ENCODE results near the gene SORL1. TPM values are rescaled to one million over a fixed set of nuclear protein-coding genes. Genes with fewer than 3 reads are reported as not detected.

Gene SORL1
- total RNA-seq, 1 experiment from 2014 or later: 68.3 TPM

GRCh38 chr11:121487191-121487590 is 35.1 kb downstream of the SORL1 start:
- Histone ChIP-seq H3K9ac (ENCODE audit: extremely low read depth, insufficient read length, low read length) (no peak overlapping the region), H2BK12ac (ENCODE audit: insufficient read length, low read depth, low read length) (no peak overlapping the region), H4K20me1 (ENCODE audit: control insufficient read depth, insufficient read depth, insufficient read length) (no peaks in the 10 kb centered on the region), H3K27me3 (ENCODE audit: insufficient read depth, low read length) (no peaks in the 10 kb centered on the region), H3K27ac (ENCODE audit: insufficient read length, low read depth, low read length) (no peak overlapping the region), H3K79me2 (ENCODE audit: insufficient read depth, low read length) (no peaks in the 10 kb centered on the region), H3K79me1 (ENCODE audit: insufficient read depth, low read depth, low read length, poor library complexity, severe bottlenecking) (no peaks in the 10 kb centered on the region), H4K5ac (ENCODE audit: insufficient read length, low read depth, low read length) (no peak overlapping the region), H2BK120ac (ENCODE audit: low read depth, low read length, poor library complexity, severe bottlenecking) (no peak overlapping the region), H4K91ac (ENCODE audit: insufficient read length, low read depth, low read length) (no peak overlapping the region), H2BK15ac (ENCODE audit: low read depth, low read length) (no peak overlapping the region), H3K4me2 (ENCODE audit: insufficient read depth, insufficient read length, low read length) (no peak overlapping the region), H3K56ac (ENCODE audit: insufficient read length, low read depth, low read length) (no peak overlapping the region), H4K8ac (replicated peaks; ENCODE audit: insufficient read length, low read depth, low read length) (no peak overlapping the region), H3K4ac (ENCODE audit: low read depth, low read length) (no peak overlapping the region), H3K18ac (ENCODE audit: insufficient read length, low read depth, low read length) (no peak overlapping the region), H3K23me2 (ENCODE audit: insufficient read length, low read depth, low read length, poor library complexity, severe bottlenecking) (no peaks in the 10 kb centered on the region), H2AFZ (ENCODE audit: low read length) (no peak overlapping the region), H3K9me3 (ENCODE audit: control insufficient read depth, low read depth, low read length) (no peaks in the 10 kb centered on the region), H3K14ac (ENCODE audit: insufficient read depth, low read length) (no peak overlapping the region), H3K4me1 (ENCODE audit: insufficient read depth, low read length) (peaks cover 4% of the 10 kb centered on the region; the same call in 1 of the 2 replicates), H2BK20ac (ENCODE audit: low read depth, low read length, poor library complexity, severe bottlenecking) (no peak overlapping the region), H3T11ph (ENCODE audit: low read length) (no peak overlapping the region), H3K23ac (ENCODE audit: insufficient read length, low read depth, low read length) (no peak overlapping the region), H2BK5ac (ENCODE audit: insufficient read length, low read length) (no peak overlapping the region), H2AK5ac (ENCODE audit: insufficient read length, low read length) (no peak overlapping the region)
- H3K36me3 Mint-ChIP-seq (ENCODE audit: insufficient read depth in 1 of 3, low read depth in 3 of 3): peaks cover 29 to 64% (median 58%) of the 10 kb centered on the region in 3 experiments; a peak in 6 of 7 replicates
- H3K27ac Mint-ChIP-seq: no peak overlapping the region; a peak in 2 of 7 replicates
- H3K27me3 Mint-ChIP-seq (ENCODE audit: low read depth): no peaks in the 10 kb centered on the region
- no peak for DNase-seq
- no peaks in the 10 kb centered on the region for H3K9me3 Mint-ChIP-seq
- TF ChIP-seq, protein P1, sequence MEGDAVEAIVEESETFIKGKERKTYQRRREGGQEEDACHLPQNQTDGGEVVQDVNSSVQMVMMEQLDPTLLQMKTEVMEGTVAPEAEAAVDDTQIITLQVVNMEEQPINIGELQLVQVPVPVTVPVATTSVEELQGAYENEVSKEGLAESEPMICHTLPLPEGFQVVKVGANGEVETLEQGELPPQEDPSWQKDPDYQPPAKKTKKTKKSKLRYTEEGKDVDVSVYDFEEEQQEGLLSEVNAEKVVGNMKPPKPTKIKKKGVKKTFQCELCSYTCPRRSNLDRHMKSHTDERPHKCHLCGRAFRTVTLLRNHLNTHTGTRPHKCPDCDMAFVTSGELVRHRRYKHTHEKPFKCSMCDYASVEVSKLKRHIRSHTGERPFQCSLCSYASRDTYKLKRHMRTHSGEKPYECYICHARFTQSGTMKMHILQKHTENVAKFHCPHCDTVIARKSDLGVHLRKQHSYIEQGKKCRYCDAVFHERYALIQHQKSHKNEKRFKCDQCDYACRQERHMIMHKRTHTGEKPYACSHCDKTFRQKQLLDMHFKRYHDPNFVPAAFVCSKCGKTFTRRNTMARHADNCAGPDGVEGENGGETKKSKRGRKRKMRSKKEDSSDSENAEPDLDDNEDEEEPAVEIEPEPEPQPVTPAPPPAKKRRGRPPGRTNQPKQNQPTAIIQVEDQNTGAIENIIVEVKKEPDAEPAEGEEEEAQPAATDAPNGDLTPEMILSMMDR (conservative IDR thresholded peaks at IDR 0.05): no peak
- no CpG with 5 or more reads among the region's 6 CpGs for WGBS (ENCODE audit: extremely low coverage, insufficient read length, low lambda C conversion rate)
- H3K4me3 Mint-ChIP-seq: no peak overlapping the region
- peaks cover 12 to 21% of the 10 kb centered on the region in 2 experiments for H3K4me1 Mint-ChIP-seq

All from H9 (cell line).